H1 (cell line): ENCODE data around the gene MYO5A. TPM values are rescaled to one million over a fixed set of nuclear protein-coding genes. Genes with fewer than 3 reads are reported as not detected.
A peak's percentile ranks its signal among the peaks of the same experiment; 100 is the strongest.

Experiments used
- CTCF ChIA-PET: fragments of 300-600 bp; sonication (Branson Sonifier 250); formaldehyde crosslinking; loops from one replicate; lab custom pipeline; 2021; ENCODE audit not compliant: partially characterized antibody; lab: Charles Lee
- POLR2A ChIA-PET: fragments of 300-600 bp; sonication (Branson Sonifier 250); formaldehyde crosslinking; loops from one replicate; lab custom pipeline; 2021; ENCODE audit warnings: inconsistent platforms; ENCODE audit not compliant: partially characterized antibody; lab: Charles Lee
- DNase-seq, 2 experiments: peaks; one replicate each; pipeline versions ENCODE4 v3.0.0 to v3.0.0-alpha.2; 2010 to 2022; ENCODE audit warnings: low spot score in 2 of 2, low read depth in 1 of 2, mixed read lengths in 1 of 2
- FAIRE-seq: peaks from 2 replicates; lab custom pipeline; 2011; peaks lifted over from hg19 to GRCh38; lab: Jason Lieb, UNC
- H2AFZ ChIP-seq: 2 replicates; pipeline ENCODE4 v1.8.1; 2012; ENCODE audit warnings: low read length, inconsistent platforms
- H2AK5ac ChIP-seq: 2 replicates; pipeline ENCODE4 v1.6.1; 2013; ENCODE audit warnings: low read depth, low read length
- H2BK120ac ChIP-seq: replicated peaks from 2 replicates; pipeline ENCODE3; 2013; ENCODE audit warnings: low read depth, low read length, inconsistent platforms
- H2BK12ac ChIP-seq: 2 replicates; pipeline ENCODE4 v1.6.1; 2013; ENCODE audit warnings: low read depth, low read length
- H2BK15ac ChIP-seq: 2 replicates; pipeline ENCODE4 v1.6.1; 2013; ENCODE audit warnings: low read length
- H2BK20ac ChIP-seq: 2 replicates; pipeline ENCODE4 v1.6.1; 2013; ENCODE audit warnings: low read length
- H2BK5ac ChIP-seq: 2 replicates; pipeline ENCODE4 v1.6.1; 2013; ENCODE audit warnings: low read depth, low read length
- H3K14ac ChIP-seq: 2 replicates; pipeline ENCODE4 v1.6.1; 2013; ENCODE audit warnings: inconsistent platforms; ENCODE audit not compliant: insufficient read length
- H3K18ac ChIP-seq: 2 replicates; pipeline ENCODE4 v1.6.1; 2013; ENCODE audit warnings: low read length; ENCODE audit errors: extremely low read depth
- H3K23ac ChIP-seq: 2 replicates; pipeline ENCODE4 v1.6.1; 2013; ENCODE audit warnings: inconsistent platforms; ENCODE audit not compliant: insufficient read length
- H3K23me2 ChIP-seq: 2 replicates; pipeline ENCODE4 v1.6.1; 2013; ENCODE audit warnings: low read depth, low read length
- H3K27ac ChIP-seq: 2 replicates; pipeline ENCODE4 v1.6.1; 2011; ENCODE audit warnings: low read depth, low read length, inconsistent platforms
- H3K27me3 ChIP-seq, 4 experiments: replicated peaks in 1 of 4; 1 replicate in 1 of 4; 2 replicates in 3 of 4; pipeline versions ENCODE4 v1.6.1 to v1.8.1; 2011 to 2013; ENCODE audit warnings: low read length in 3 of 4, mild to moderate bottlenecking in 3 of 4, inconsistent platforms in 2 of 4, mixed read lengths in 2 of 4, moderate library complexity in 1 of 4; ENCODE audit not compliant: control insufficient read depth in 3 of 4, insufficient read depth in 3 of 4; ENCODE audit errors: extremely low read depth in 1 of 4
- H3K36me3 ChIP-seq, 4 experiments: 2 replicates each; pipeline versions ENCODE4 v1.6.1 to v1.8.1; 2011 to 2013; ENCODE audit warnings: mild to moderate bottlenecking in 4 of 4, low read length in 3 of 4, moderate library complexity in 2 of 4, control low read depth in 1 of 4, inconsistent platforms in 1 of 4; ENCODE audit not compliant: insufficient read depth in 4 of 4, control insufficient read depth in 2 of 4
- H3K4ac ChIP-seq: replicated peaks from 2 replicates; pipeline ENCODE3; 2013; ENCODE audit warnings: low read length, low read depth, mixed read lengths, inconsistent platforms; ENCODE audit not compliant: insufficient read length
- H3K4me1 ChIP-seq, 4 experiments: replicated peaks in 1 of 4; 1 replicate in 1 of 4; 2 replicates in 3 of 4; pipeline versions ENCODE4 v1.6.1 to v1.8.1; 2011 to 2013; ENCODE audit warnings: low read length in 3 of 4, inconsistent platforms in 2 of 4, mixed read lengths in 1 of 4; ENCODE audit not compliant: insufficient read depth in 4 of 4, control insufficient read depth in 3 of 4
- H3K4me2 ChIP-seq, 2 experiments: 2 replicates each; pipeline versions ENCODE4 v1.6.1 to v1.8.1; 2011 to 2013; ENCODE audit warnings: low read depth in 2 of 2, low read length in 2 of 2, control low read depth in 1 of 2, inconsistent platforms in 1 of 2, mild to moderate bottlenecking in 1 of 2; ENCODE audit not compliant: insufficient read depth in 1 of 2
- H3K4me3 ChIP-seq, 4 experiments: fragments of 200-600, 300-600 bp in 1 of 4; sonication (generic), shearing (Covaris generic), sonication (Bioruptor Twin) in 1 of 4; 2 replicates each; pipeline versions ENCODE4 v1.5.1 to v1.8.1; 2011 to 2016; ENCODE audit warnings: low read length in 4 of 4, low read depth in 3 of 4, control low read depth in 2 of 4, inconsistent platforms in 2 of 4, mild to moderate bottlenecking in 2 of 4, mixed read lengths in 1 of 4, moderate library complexity in 1 of 4; ENCODE audit not compliant: insufficient read depth in 2 of 4; ENCODE audit errors: extremely low read depth in 1 of 4
- H3K56ac ChIP-seq: replicated peaks from 2 replicates; pipeline ENCODE3; 2013; ENCODE audit warnings: low read depth, mild to moderate bottlenecking, mixed read lengths, low read length, inconsistent platforms; ENCODE audit not compliant: insufficient read length
- H3K79me1 ChIP-seq: 2 replicates; pipeline ENCODE4 v1.6.1; 2013; ENCODE audit warnings: low read depth, low read length, control low read depth
- H3K79me2 ChIP-seq, 2 experiments: 2 replicates each; pipeline versions ENCODE4 v1.6.1 to v1.8.1; 2012 to 2013; ENCODE audit warnings: low read length in 2 of 2, mild to moderate bottlenecking in 2 of 2, inconsistent platforms in 1 of 2; ENCODE audit not compliant: insufficient read depth in 2 of 2, control insufficient read depth in 1 of 2
- H3K9ac ChIP-seq, 4 experiments: replicated peaks in 1 of 4; 1 replicate in 1 of 4; 2 replicates in 3 of 4; pipeline versions ENCODE4 v1.6.1 to v1.8.1; 2011 to 2013; ENCODE audit warnings: low read depth in 3 of 4, low read length in 3 of 4, control low read depth in 2 of 4, mild to moderate bottlenecking in 2 of 4, moderate library complexity in 2 of 4, inconsistent platforms in 1 of 4; ENCODE audit errors: extremely low read depth in 1 of 4
- H3K9me3 ChIP-seq, 2 experiments: 2 replicates each; pipeline versions ENCODE4 v1.6.1 to v1.8.1; 2012 to 2013; ENCODE audit warnings: mild to moderate bottlenecking in 2 of 2, moderate library complexity in 2 of 2, control low read depth in 1 of 2, inconsistent platforms in 1 of 2, low read depth in 1 of 2, low read length in 1 of 2, mixed read lengths in 1 of 2; ENCODE audit not compliant: insufficient read depth in 2 of 2
- H4K20me1 ChIP-seq, 2 experiments: replicated peaks in 1 of 2; 2 replicates each; pipeline versions ENCODE3 to v1.8.1; 2011 to 2013; ENCODE audit warnings: inconsistent platforms in 2 of 2, low read length in 2 of 2, mild to moderate bottlenecking in 1 of 2; ENCODE audit not compliant: insufficient read depth in 2 of 2, control insufficient read depth in 1 of 2
- H4K5ac ChIP-seq: 2 replicates; pipeline ENCODE4 v1.6.1; 2013; ENCODE audit warnings: low read length, low read depth, mixed read lengths, inconsistent platforms; ENCODE audit not compliant: insufficient read length
- H4K8ac ChIP-seq: 2 replicates; pipeline ENCODE4 v1.8.0; 2013; ENCODE audit warnings: mild to moderate bottlenecking, moderate library complexity, low read length, inconsistent platforms; ENCODE audit not compliant: insufficient read depth; ENCODE audit errors: extremely low read depth
- H4K91ac ChIP-seq: replicated peaks from 2 replicates; pipeline ENCODE3; 2013; ENCODE audit warnings: low read length, mixed read lengths, inconsistent platforms; ENCODE audit not compliant: insufficient read length
- BCL11A ChIP-seq, 2 experiments: IDR thresholded peaks; one replicate each; pipeline ENCODE4 v1.6.1; 2011; ENCODE audit warnings: low read depth in 2 of 2, low read length in 2 of 2, mild to moderate bottlenecking in 2 of 2
- RAD21 ChIP-seq, 2 experiments: IDR thresholded peaks in 1 of 2; conservative IDR thresholded peaks in 1 of 2; 2 replicates each; pipeline ENCODE4 v1.6.1; 2011; ENCODE audit warnings: low read depth in 2 of 2, low read length in 2 of 2, improper control_type of control experiment in 1 of 2, inconsistent platforms in 1 of 2, mild to moderate bottlenecking in 1 of 2, moderate library complexity in 1 of 2
- polyA plus RNA-seq, 7 experiments: library from polyadenylated mRNA; depleted of rRNA in 3 of 7; stranded (reverse) in 5 of 7; unstranded in 2 of 7; fragments of >200 nt in 5 of 7; fragments of 200-250 nt in 2 of 7; gene quantifications; 1 replicate in 5 of 7; 2 replicates in 1 of 7; 4 replicates in 1 of 7; pipeline versions ENCODE4 v1.2.1 to v1.2.3, GENCODE V29; 2011 to 2013; ENCODE audit warnings: missing spikeins in 2 of 7, mixed read lengths in 2 of 7
- total RNA-seq: library from RNA; stranded (reverse); fragmentation: NEBNext Ultra II Directional; extraction: Animal tissue kit (Norgen Biotek cat#: 25700); gene quantifications from 2 replicates; pipeline ENCODE4 v1.2.1, GENCODE V29; 2021

The MYO5A gene
- total and polyA plus RNA-seq, 2 of the 8 experiments (the other 6 are each of a cell fraction or from before 2014, with no cell fraction given), result 11.4 to 24.7 TPM

- no peak overlapping the region for H2AFZ ChIP-seq
- H4K8ac ChIP-seq, result no peak overlapping the region
- no peak overlapping the region for H3K56ac ChIP-seq
- H3K14ac ChIP-seq, result no peak overlapping the region
- H3K23me2 ChIP-seq, result no peaks in the 10 kb centered on the region
- no peak overlapping the region for H4K91ac ChIP-seq
- H2AK5ac ChIP-seq, result no peak overlapping the region
- FAIRE-seq (no peak), DNase-seq (no peak)
- H2BK12ac ChIP-seq, result no peak overlapping the region
- peaks cover 0 to 11% (median 0%) of the 10 kb centered on the region in 4 experiments; a peak in 2 of 8 replicates for H3K36me3 ChIP-seq
- ChIA-PET POLR2A (interaction anchor here (0.8 kb wide), 1 partner anchor 18 kb away, joined by 3 read pairs; no protein-coding TSS in a partner anchor), CTCF (interaction anchor here (0.6 to 1.5 kb wide), 5 partner anchors 16 to 210 kb away, joined by 3 to 4 read pairs (median 3); no protein-coding TSS in a partner anchor)
- no peak overlapping the region for H3K27ac ChIP-seq
- no peak overlapping the region for H2BK5ac ChIP-seq
- no peak overlapping the region for H3K9ac ChIP-seq
- no peak overlapping the region for H2BK15ac ChIP-seq
- no peak overlapping the region for H3K23ac ChIP-seq
- H4K5ac ChIP-seq, result no peak overlapping the region
- H3K79me2 ChIP-seq, result peaks cover 0 to 14% of the 10 kb centered on the region in 2 experiments; a peak in 2 of 4 replicates
- H3K79me1 ChIP-seq, result no peaks in the 10 kb centered on the region; the same call in 1 of the 2 replicates
- H3K4me2 ChIP-seq, result no peak overlapping the region
- H4K20me1 ChIP-seq, result no peaks in the 10 kb centered on the region
- H2BK20ac ChIP-seq, result no peak overlapping the region
- H2BK120ac ChIP-seq, result no peak overlapping the region
- H3K4me1 ChIP-seq, result peaks cover 4 to 7% (median 6%) of the 10 kb centered on the region in 4 experiments; a peak in 5 of 7 replicates
- peak; percentile 21 to 28; a peak in 2 of 4 replicates for TF ChIP-seq RAD21 (IDR thresholded peaks at IDR 0.05 in 1 of 2, conservative IDR thresholded peaks at IDR 0.05 in 1 of 2; ENCODE audit: low read depth in 2 of 2, low read length in 2 of 2)
- TF ChIP-seq BCL11A (IDR thresholded peaks at IDR 0.05; ENCODE audit: low read depth in 2 of 2, low read length in 2 of 2), result no peak
- H3K27me3 ChIP-seq, result no peaks in the 10 kb centered on the region
- no peak overlapping the region for H3K4ac ChIP-seq
- no peak overlapping the region for H3K4me3 ChIP-seq
- H3K9me3 ChIP-seq, result peaks cover 0 to 11% of the 10 kb centered on the region in 2 experiments; a peak in 1 of 4 replicates
- H3K18ac ChIP-seq, result no peak overlapping the region
These were observed 65.0 kb downstream of the MYO5A start for GRCh38 chr15:52463638-52464037.
